GM18508 (cell line): ENCODE data around the gene NF1.

Experiments
- ATAC-seq: cut with Tn5 transposase; IDR thresholded peaks from one replicate; pipeline ENCODE4 v1.9.1; 2021; ENCODE audit warnings: moderate number of reproducible peaks; ENCODE audit not compliant: insufficient read depth, unreplicated experiment

NF1 gene

GRCh38 chr17:31415004-31415454 is 320.3 kb downstream of the NF1 start:
- ATAC-seq = no peak

GRCh38 chr17:31415640-31416502 is 321.1 kb downstream of the NF1 start:
- ATAC-seq = no peak

- no peak for ATAC-seq
Observed at GRCh38 chr17:31416503-31416923, 321.7 kb downstream of the NF1 start.

- no peak for ATAC-seq
Observed at GRCh38 chr17:31417051-31417792, 322.4 kb downstream of the NF1 start.

- ATAC-seq = no peak
Observed at GRCh38 chr17:31418773-31419350, 324.1 kb downstream of the NF1 start.

- no peak for ATAC-seq
Observed at GRCh38 chr17:31422443-31422842, 327.7 kb downstream of the NF1 start.

GRCh38 chr17:31424944-31425281 is 330.1 kb downstream of the NF1 start:
- no peak for ATAC-seq

- ATAC-seq = no peak
Observed at GRCh38 chr17:31425282-31426040, 330.7 kb downstream of the NF1 start.
